Tibial nerve (tissue), 4 donors: ENCODE results near the gene COL27A1. TPM values are rescaled to one million over a fixed set of nuclear protein-coding genes. Genes with fewer than 3 reads are reported as not detected.

Experiments used
- DNase-seq, 2 donors: peaks; one replicate each; pipeline ENCODE4 v3.0.0-alpha.2; 2019; ENCODE audit warnings: low spot score in 2 of 2
- H3K27ac ChIP-seq, 4 donors: fragments of 200-600 bp; sonication (generic) in 3 of 4; one replicate each; pipeline ENCODE4 v1.5.1; 2017 to 2019; ENCODE audit warnings: mild to moderate bottlenecking in 1 of 4
- H3K27me3 ChIP-seq, 2 donors: fragments of 200-600 bp; sonication (generic) in 1 of 2; one replicate each; pipeline versions ENCODE4 v1.5.1 to v1.6.0; 2017 to 2019
- H3K36me3 ChIP-seq, 3 donors: fragments of 200-600 bp; sonication (generic); one replicate each; pipeline ENCODE4 v1.5.1; 2018 to 2019
- H3K4me1 ChIP-seq, 4 donors: fragments of 200-600 bp; sonication (generic) in 3 of 4; one replicate each; pipeline ENCODE4 v1.5.1; 2017 to 2019
- H3K4me3 ChIP-seq, 4 donors: fragments of 200-600 bp; sonication (generic) in 3 of 4; one replicate each; pipeline ENCODE4 v1.5.1; 2017 to 2019; ENCODE audit warnings: mild to moderate bottlenecking in 1 of 4, moderate library complexity in 1 of 4
- H3K9me3 ChIP-seq, 4 donors: fragments of 200-600 bp; sonication (generic) in 3 of 4; one replicate each; pipeline ENCODE4 v1.5.1; 2017 to 2019
- CTCF ChIP-seq, 5 experiments: fragments of 200-600 bp in 3 of 5; fragments of 450-650 bp in 2 of 5; sonication (generic) in 3 of 5; IDR thresholded peaks; one replicate each; pipeline ENCODE4 v1.5.1; 2016 to 2019; ENCODE audit warnings: antibody characterized with exemption in 5 of 5, mild to moderate bottlenecking in 3 of 5, moderate library complexity in 2 of 5
- EP300 ChIP-seq, 2 donors: sonication (generic); formaldehyde crosslinking; IDR thresholded peaks; one replicate each; pipeline ENCODE4 v1.6.1; 2017; ENCODE audit warnings: antibody characterized with exemption in 2 of 2, mild to moderate bottlenecking in 1 of 2
- POLR2A ChIP-seq, 2 donors: fragments of 450-650 bp; IDR thresholded peaks; one replicate each; pipeline ENCODE4 v1.6.1; 2017; ENCODE audit warnings: antibody characterized with exemption in 2 of 2, mild to moderate bottlenecking in 2 of 2, moderate library complexity in 2 of 2
- WGBS, 2 donors: methylation state at CpG; one replicate each; pipeline ENCODE4 v1.1.5; 2018; 5-methylcytosine and 5-hydroxymethylcytosine counted together
- total RNA-seq, 4 donors: library from RNA; depleted of rRNA; stranded (reverse); fragments of >200 nt; gene quantifications; one replicate each; pipeline ENCODE4 v1.1.0, GENCODE V29; 2016

COL27A1 gene
- total RNA-seq, 4 donors from 2014 or later, result 14.9 to 55.8 (median 27.7) TPM

GRCh38 chr9:114282104-114282485 is 126.8 kb downstream of the COL27A1 start:
- H3K36me3 ChIP-seq, result peaks cover 0 to 21% (median 0%) of the 10 kb centered on the region in 3 donors
- H3K9me3 ChIP-seq, result no peaks in the 10 kb centered on the region
- H3K27ac ChIP-seq, result peak overlapping the region in 2 of 4 donors; percentile 28 to 80
- TF ChIP-seq CTCF (IDR thresholded peaks at IDR 0.05), result no peak
- TF ChIP-seq POLR2A (IDR thresholded peaks at IDR 0.05), result no peak
- TF ChIP-seq EP300 (IDR thresholded peaks at IDR 0.05), result no peak
- no peaks in the 10 kb centered on the region for H3K27me3 ChIP-seq
- H3K4me1 ChIP-seq, result peaks cover 0 to 17% (median 0%) of the 10 kb centered on the region in 4 donors
- WGBS, 2 donors, result 86 to 89% methylated on average over 10 of the region's 10 CpGs
- H3K4me3 ChIP-seq, result no peak overlapping the region
- no peak for DNase-seq

GRCh38 chr9:114282507-114282906 is 127.2 kb downstream of the COL27A1 start:
- TF ChIP-seq EP300 (IDR thresholded peaks at IDR 0.05), result no peak
- TF ChIP-seq CTCF (IDR thresholded peaks at IDR 0.05), result no peak
- no peak for TF ChIP-seq POLR2A (IDR thresholded peaks at IDR 0.05)
- peaks cover 0 to 20% (median 0%) of the 10 kb centered on the region in 3 donors for H3K36me3 ChIP-seq
- 86 to 87% methylated on average over 6 of the region's 6 CpGs for WGBS, 2 donors
- H3K4me3 ChIP-seq, result no peak overlapping the region
- peak overlapping the region in 2 of 4 donors; percentile 10 to 80 for H3K27ac ChIP-seq
- no peaks in the 10 kb centered on the region for H3K27me3 ChIP-seq
- no peaks in the 10 kb centered on the region for H3K9me3 ChIP-seq
- H3K4me1 ChIP-seq, result peaks cover 0 to 17% (median 0%) of the 10 kb centered on the region in 4 donors
- no peak for DNase-seq

GRCh38 chr9:114282926-114283325 is 127.6 kb downstream of the COL27A1 start:
- 58 to 62% methylated on average over 5 of the region's 5 CpGs for WGBS, 2 donors

GRCh38 chr9:114283551-114284111 is 128.3 kb downstream of the COL27A1 start:
- no peak overlapping the region for H3K27ac ChIP-seq
- no peaks in the 10 kb centered on the region for H3K27me3 ChIP-seq
- H3K4me1 ChIP-seq, result peaks cover 0 to 17% (median 0%) of the 10 kb centered on the region in 4 donors
- TF ChIP-seq EP300 (IDR thresholded peaks at IDR 0.05) (no peak), CTCF (IDR thresholded peaks at IDR 0.05) (no peak), POLR2A (IDR thresholded peaks at IDR 0.05) (no peak)
- no peak overlapping the region for H3K4me3 ChIP-seq
- H3K36me3 ChIP-seq, result peaks cover 0 to 20% (median 0%) of the 10 kb centered on the region in 3 donors
- H3K9me3 ChIP-seq, result no peaks in the 10 kb centered on the region
- DNase-seq, result no peak
- WGBS, 2 donors, result 92 to 93% methylated on average over 4 to 14 of the region's 14 CpGs

More at GRCh38 chr9:114282926-114283325, 127.6 kb downstream of the COL27A1 start:
- Histone ChIP-seq H3K4me3 (no peak overlapping the region), H3K9me3 (no peaks in the 10 kb centered on the region), H3K27me3 (no peaks in the 10 kb centered on the region), H3K27ac (no peak overlapping the region), H3K4me1 (peaks cover 0 to 17% (median 0%) of the 10 kb centered on the region in 4 donors), H3K36me3 (peaks cover 0 to 20% (median 0%) of the 10 kb centered on the region in 3 donors)
- TF ChIP-seq EP300 (IDR thresholded peaks at IDR 0.05) (no peak), POLR2A (IDR thresholded peaks at IDR 0.05) (no peak), CTCF (IDR thresholded peaks at IDR 0.05) (no peak)
- DNase-seq, result no peak

GRCh38 chr9:114284316-114285060 is 129.2 kb downstream of the COL27A1 start:
- Histone ChIP-seq H3K4me1 (peaks cover 0 to 17% (median 0%) of the 10 kb centered on the region in 4 donors), H3K4me3 (no peak overlapping the region), H3K36me3 (peaks cover 0 to 19% (median 0%) of the 10 kb centered on the region in 3 donors), H3K27me3 (no peaks in the 10 kb centered on the region), H3K27ac (no peak overlapping the region), H3K9me3 (no peaks in the 10 kb centered on the region)
- TF ChIP-seq EP300 (IDR thresholded peaks at IDR 0.05) (no peak), POLR2A (IDR thresholded peaks at IDR 0.05) (no peak), CTCF (IDR thresholded peaks at IDR 0.05) (no peak)
- 87 to 91% methylated on average over 6 to 11 of the region's 11 CpGs for WGBS, 2 donors
- DNase-seq, result no peak
